Measurements from ENCODE around the gene ACER3. TPM values are rescaled to one million over a fixed set of nuclear protein-coding genes. Genes with fewer than 3 reads are reported as not detected.

ACER3 gene
- total RNA-seq, 1 donor from 2014 or later = 17.3 TPM

GRCh38 chr11:76872959-76873827 lies 12.5 kb downstream of the ACER3 start:
- Histone ChIP-seq H3K27me3 (ENCODE audit: insufficient read depth, low read length) (no peaks in the 10 kb centered on the region), H4K20me1 (ENCODE audit: insufficient read depth, low read length) (no peaks in the 10 kb centered on the region), H3K4me2 (ENCODE audit: low read length) (no peak overlapping the region), H3K36me3 (ENCODE audit: insufficient read depth, low read length) (no peaks in the 10 kb centered on the region), H3K27ac (ENCODE audit: low read depth, low read length) (no peak overlapping the region), H3K9ac (ENCODE audit: low read length) (no peak overlapping the region), H3K4me1 (ENCODE audit: insufficient read depth, low read length) (no peaks in the 10 kb centered on the region), H3K79me2 (ENCODE audit: insufficient read depth, low read length) (no peaks in the 10 kb centered on the region), H3K4me3 (ENCODE audit: insufficient read depth, low read depth, low read length) (no peak overlapping the region), H3K9me3 (ENCODE audit: insufficient read depth, low read depth, low read length) (no peaks in the 10 kb centered on the region), H2AFZ (ENCODE audit: low read depth, low read length) (no peak overlapping the region)
- Mint-ChIP-seq H3K4me3 (ENCODE audit: unreplicated experiment) (no peak overlapping the region), H3K27ac (ENCODE audit: unreplicated experiment) (no peak overlapping the region), H3K27me3 (ENCODE audit: low read depth, unreplicated experiment) (no peaks in the 10 kb centered on the region), H3K36me3 (ENCODE audit: low read depth, unreplicated experiment) (no peaks in the 10 kb centered on the region), H3K9me3 (ENCODE audit: unreplicated experiment) (no peaks in the 10 kb centered on the region), H3K4me1 (ENCODE audit: low read depth, unreplicated experiment) (no peaks in the 10 kb centered on the region)
- no peak for FAIRE-seq
- TF ChIP-seq EZH2 (IDR thresholded peaks at IDR 0.05; ENCODE audit: insufficient read depth, low read length) = no peak
- TF ChIP-seq, protein P1, sequence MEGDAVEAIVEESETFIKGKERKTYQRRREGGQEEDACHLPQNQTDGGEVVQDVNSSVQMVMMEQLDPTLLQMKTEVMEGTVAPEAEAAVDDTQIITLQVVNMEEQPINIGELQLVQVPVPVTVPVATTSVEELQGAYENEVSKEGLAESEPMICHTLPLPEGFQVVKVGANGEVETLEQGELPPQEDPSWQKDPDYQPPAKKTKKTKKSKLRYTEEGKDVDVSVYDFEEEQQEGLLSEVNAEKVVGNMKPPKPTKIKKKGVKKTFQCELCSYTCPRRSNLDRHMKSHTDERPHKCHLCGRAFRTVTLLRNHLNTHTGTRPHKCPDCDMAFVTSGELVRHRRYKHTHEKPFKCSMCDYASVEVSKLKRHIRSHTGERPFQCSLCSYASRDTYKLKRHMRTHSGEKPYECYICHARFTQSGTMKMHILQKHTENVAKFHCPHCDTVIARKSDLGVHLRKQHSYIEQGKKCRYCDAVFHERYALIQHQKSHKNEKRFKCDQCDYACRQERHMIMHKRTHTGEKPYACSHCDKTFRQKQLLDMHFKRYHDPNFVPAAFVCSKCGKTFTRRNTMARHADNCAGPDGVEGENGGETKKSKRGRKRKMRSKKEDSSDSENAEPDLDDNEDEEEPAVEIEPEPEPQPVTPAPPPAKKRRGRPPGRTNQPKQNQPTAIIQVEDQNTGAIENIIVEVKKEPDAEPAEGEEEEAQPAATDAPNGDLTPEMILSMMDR (IDR thresholded peaks at IDR 0.05; ENCODE audit: insufficient read depth, low read depth, low read length) = no peak
- no peak for DNase-seq (ENCODE audit: low read depth)

- no peaks in the 10 kb centered on the region for H3K36me3 Mint-ChIP-seq (ENCODE audit: low read depth, unreplicated experiment)
- no peaks in the 10 kb centered on the region for H3K9me3 ChIP-seq (ENCODE audit: insufficient read depth, low read depth, low read length)
Measured at GRCh38 chr11:76878014-76878413, 17.3 kb downstream of the ACER3 start.

More at GRCh38 chr11:76878014-76878413, 17.3 kb downstream of the ACER3 start:
- H3K27ac Mint-ChIP-seq (ENCODE audit: unreplicated experiment) = no peak overlapping the region
- no peak for DNase-seq (ENCODE audit: low read depth)
- H3K9ac ChIP-seq (ENCODE audit: low read length) = no peak overlapping the region
- H3K27ac ChIP-seq (ENCODE audit: low read depth, low read length) = no peak overlapping the region
- no peaks in the 10 kb centered on the region for H3K9me3 Mint-ChIP-seq (ENCODE audit: unreplicated experiment)
- TF ChIP-seq, protein P1 (IDR thresholded peaks at IDR 0.05; ENCODE audit: insufficient read depth, low read depth, low read length) = no peak
- no peak for TF ChIP-seq EZH2 (IDR thresholded peaks at IDR 0.05; ENCODE audit: insufficient read depth, low read length)
- peaks cover 3% of the 10 kb centered on the region for H3K79me2 ChIP-seq (ENCODE audit: insufficient read depth, low read length)
- peaks cover 3% of the 10 kb centered on the region for H3K4me1 ChIP-seq (ENCODE audit: insufficient read depth, low read length)
- peaks cover 6% of the 10 kb centered on the region for H3K4me1 Mint-ChIP-seq (ENCODE audit: low read depth, unreplicated experiment)
- no peaks in the 10 kb centered on the region for H4K20me1 ChIP-seq (ENCODE audit: insufficient read depth, low read length)
- no peak overlapping the region for H3K4me2 ChIP-seq (ENCODE audit: low read length)
- H3K27me3 Mint-ChIP-seq (ENCODE audit: low read depth, unreplicated experiment) = no peaks in the 10 kb centered on the region
- H3K4me3 ChIP-seq (ENCODE audit: insufficient read depth, low read depth, low read length) = no peak overlapping the region
- no peak for FAIRE-seq
- H3K36me3 ChIP-seq (ENCODE audit: insufficient read depth, low read length) = no peaks in the 10 kb centered on the region
- no peak overlapping the region for H3K4me3 Mint-ChIP-seq (ENCODE audit: unreplicated experiment)
- no peaks in the 10 kb centered on the region for H3K27me3 ChIP-seq (ENCODE audit: insufficient read depth, low read length)
- H2AFZ ChIP-seq (ENCODE audit: low read depth, low read length) = no peak overlapping the region

Measured in astrocyte (in vitro differentiated cells and primary cell).